KMS-11 (cell line): ENCODE results near the gene PIK3CD.

Experiments
- H2AFZ ChIP-seq: fragments of 200-600 bp; sonication (generic); 2 replicates; pipeline ENCODE4 v1.6.1; 2016; ENCODE audit warnings: antibody characterized with exemption, mixed run types, low read depth
- H3K27ac ChIP-seq: fragments of 200-600 bp; sonication (generic); 2 replicates; pipeline ENCODE4 v1.6.1; 2016; ENCODE audit warnings: mild to moderate bottlenecking, mixed run types
- H3K27me3 ChIP-seq: fragments of 200-600 bp; sonication (generic); 2 replicates; pipeline ENCODE4 v1.6.1; 2017; ENCODE audit warnings: mild to moderate bottlenecking, low read depth, mixed run types, moderate library complexity; ENCODE audit not compliant: insufficient read depth
- H3K36me3 ChIP-seq: fragments of 200-600 bp; sonication (generic); 2 replicates; pipeline ENCODE4 v1.6.1; 2017; ENCODE audit warnings: mild to moderate bottlenecking, mixed run types; ENCODE audit not compliant: insufficient read depth
- H3K4me1 ChIP-seq: fragments of 200-600 bp; sonication (generic); 2 replicates; pipeline ENCODE4 v1.6.1; 2016; ENCODE audit warnings: mild to moderate bottlenecking, low read depth, mixed run types; ENCODE audit not compliant: poor library complexity, severe bottlenecking
- H3K4me2 ChIP-seq: fragments of 200-600 bp; sonication (generic); 2 replicates; pipeline ENCODE4 v1.7.0; 2016; ENCODE audit warnings: mild to moderate bottlenecking, mixed run types
- H3K4me3 ChIP-seq: fragments of 200-600 bp; sonication (generic); IDR thresholded peaks from 2 replicates; pipeline ENCODE4 v1.6.1; 2017; ENCODE audit warnings: low read depth, low read length, mixed read lengths; ENCODE audit not compliant: insufficient read depth
- H3K79me2 ChIP-seq: fragments of 200-600 bp; sonication (generic); 2 replicates; pipeline ENCODE4 v1.6.1; 2016; ENCODE audit warnings: low read depth, mixed run types; ENCODE audit not compliant: insufficient read depth
- H3K9ac ChIP-seq: fragments of 200-600 bp; sonication (generic); 2 replicates; pipeline ENCODE4 v1.6.1; 2016; ENCODE audit warnings: mild to moderate bottlenecking, mixed run types
- H4K20me1 ChIP-seq: fragments of 200-600 bp; sonication (generic); 2 replicates; pipeline ENCODE4 v1.6.1; 2016; ENCODE audit warnings: mild to moderate bottlenecking, mixed run types; ENCODE audit not compliant: insufficient read depth
- TF ChIP-seq, protein P1 (sequence below): fragments of 200-600 bp; sonication (generic); conservative IDR thresholded peaks from 2 replicates; pipeline ENCODE4 v1.6.1; 2017; ENCODE audit warnings: low read depth, mild to moderate bottlenecking, antibody characterized with exemption, low read length, moderate library complexity, mixed read lengths

The PIK3CD gene

DNA sequence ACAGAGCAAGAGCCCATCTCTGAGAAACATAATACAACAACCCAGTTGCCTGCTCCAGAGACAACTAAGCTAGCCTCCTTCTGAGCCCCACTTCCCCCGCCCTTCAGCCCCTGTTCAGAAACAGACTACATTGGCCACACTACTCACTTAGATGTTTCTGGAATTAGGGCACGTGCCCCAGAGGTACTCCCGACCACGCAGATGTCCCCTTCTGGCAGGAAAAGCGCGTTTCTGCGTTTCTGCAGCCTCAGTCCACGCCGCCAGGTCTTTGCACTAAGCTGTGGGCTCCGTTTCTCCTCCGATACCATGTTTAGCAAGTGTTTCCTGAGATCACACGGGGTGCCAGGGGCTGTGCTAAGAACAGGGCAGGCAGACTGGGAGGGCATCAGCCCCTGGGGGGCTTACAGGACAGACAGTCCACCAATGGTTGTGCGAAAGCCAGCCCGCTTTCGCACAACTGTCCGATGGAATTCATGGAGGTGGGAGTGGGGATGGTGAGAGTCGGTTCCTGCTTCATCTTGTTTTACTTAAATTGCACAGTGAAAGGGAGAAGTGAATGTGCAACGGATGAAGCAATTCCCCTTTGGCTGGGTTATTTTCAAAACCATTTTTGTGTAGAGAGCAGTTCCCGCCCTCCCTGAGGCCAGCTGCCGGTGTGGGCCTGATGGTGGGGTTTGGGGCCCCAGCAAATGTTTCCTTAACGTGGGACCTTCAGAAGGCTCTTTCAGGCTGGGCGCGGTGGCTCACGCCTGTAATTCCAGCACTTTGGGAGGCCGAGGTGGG lies 2.7 kb downstream of the PIK3CD start:
- Histone ChIP-seq H3K36me3 (no peaks in the 10 kb centered on the region), H3K27ac (peak overlapping the region; percentile 78; the same call in 1 of the 2 replicates), H3K79me2 (no peaks in the 10 kb centered on the region), H3K4me1 (peaks cover 23% of the 10 kb centered on the region), H3K27me3 (peaks cover 31% of the 10 kb centered on the region; the same call in 1 of the 2 replicates), H4K20me1 (no peaks in the 10 kb centered on the region), H3K4me3 (no peak overlapping the region), H3K9ac (peak overlapping the region; percentile 48; the same call in 1 of the 2 replicates), H2AFZ (peak overlapping the region; percentile 62), H3K4me2 (peak overlapping the region; percentile 38; the same call in 1 of the 2 replicates)
- TF ChIP-seq, protein P1, sequence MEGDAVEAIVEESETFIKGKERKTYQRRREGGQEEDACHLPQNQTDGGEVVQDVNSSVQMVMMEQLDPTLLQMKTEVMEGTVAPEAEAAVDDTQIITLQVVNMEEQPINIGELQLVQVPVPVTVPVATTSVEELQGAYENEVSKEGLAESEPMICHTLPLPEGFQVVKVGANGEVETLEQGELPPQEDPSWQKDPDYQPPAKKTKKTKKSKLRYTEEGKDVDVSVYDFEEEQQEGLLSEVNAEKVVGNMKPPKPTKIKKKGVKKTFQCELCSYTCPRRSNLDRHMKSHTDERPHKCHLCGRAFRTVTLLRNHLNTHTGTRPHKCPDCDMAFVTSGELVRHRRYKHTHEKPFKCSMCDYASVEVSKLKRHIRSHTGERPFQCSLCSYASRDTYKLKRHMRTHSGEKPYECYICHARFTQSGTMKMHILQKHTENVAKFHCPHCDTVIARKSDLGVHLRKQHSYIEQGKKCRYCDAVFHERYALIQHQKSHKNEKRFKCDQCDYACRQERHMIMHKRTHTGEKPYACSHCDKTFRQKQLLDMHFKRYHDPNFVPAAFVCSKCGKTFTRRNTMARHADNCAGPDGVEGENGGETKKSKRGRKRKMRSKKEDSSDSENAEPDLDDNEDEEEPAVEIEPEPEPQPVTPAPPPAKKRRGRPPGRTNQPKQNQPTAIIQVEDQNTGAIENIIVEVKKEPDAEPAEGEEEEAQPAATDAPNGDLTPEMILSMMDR: no peak

DNA sequence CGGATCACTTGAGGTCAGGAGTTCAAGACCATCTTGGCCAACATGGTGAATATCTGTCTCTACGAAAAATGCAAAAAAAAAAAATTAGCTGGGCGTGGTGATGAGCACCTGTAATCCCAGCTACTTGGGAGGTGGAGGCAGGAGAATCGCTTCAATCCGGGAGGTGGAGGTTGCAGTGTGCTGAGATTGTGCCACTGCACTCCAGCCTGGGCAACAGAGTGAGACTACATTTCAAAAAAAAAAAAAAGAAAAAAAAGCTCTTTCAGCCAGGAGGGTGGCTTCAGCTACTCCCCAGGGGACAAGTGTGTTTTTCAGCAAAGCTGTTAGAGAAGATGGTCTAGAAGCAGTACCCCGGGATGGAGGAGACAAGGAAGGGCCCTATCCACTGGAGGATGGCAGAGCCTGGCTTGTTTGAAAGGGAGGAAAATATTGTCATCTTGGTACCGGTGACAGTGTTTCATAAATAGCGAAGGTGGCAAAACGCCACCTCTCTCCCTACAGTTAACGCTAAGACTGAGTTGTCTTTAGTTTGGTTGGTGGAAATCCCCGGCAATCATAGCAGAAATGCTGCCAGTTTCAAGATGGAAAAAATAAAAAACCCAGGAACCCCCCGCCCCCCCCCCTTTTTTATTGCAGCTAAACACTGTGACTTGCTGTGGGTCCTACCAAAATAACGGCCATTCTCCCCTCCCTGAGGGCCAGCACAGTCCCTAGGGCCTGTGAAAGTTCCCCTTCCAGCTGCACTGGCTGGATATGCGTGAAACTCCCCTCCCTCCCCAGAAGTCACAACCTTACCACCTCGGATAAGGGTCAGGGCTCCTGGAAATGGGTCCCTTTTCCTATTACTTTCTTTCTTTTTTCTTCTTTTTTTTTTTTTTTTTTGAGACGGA lies 3.5 kb downstream of the PIK3CD start:
- H3K4me1 ChIP-seq: peaks cover 23% of the 10 kb centered on the region
- TF ChIP-seq, protein P1: no peak
- peak overlapping the region; percentile 78 for H3K27ac ChIP-seq
- H3K9ac ChIP-seq: peak overlapping the region; percentile 48; the same call in 1 of the 2 replicates
- H4K20me1 ChIP-seq: no peaks in the 10 kb centered on the region
- H3K27me3 ChIP-seq: peaks cover 31% of the 10 kb centered on the region; the same call in 1 of the 2 replicates
- no peaks in the 10 kb centered on the region for H3K36me3 ChIP-seq
- no peaks in the 10 kb centered on the region for H3K79me2 ChIP-seq
- peak overlapping the region; percentile 38; the same call in 1 of the 2 replicates for H3K4me2 ChIP-seq
- no peak overlapping the region for H3K4me3 ChIP-seq
- peak overlapping the region; percentile 62 for H2AFZ ChIP-seq

- peaks cover 23% of the 10 kb centered on the region for H3K4me1 ChIP-seq
- no peak overlapping the region for H3K9ac ChIP-seq
- no peaks in the 10 kb centered on the region for H3K36me3 ChIP-seq
- no peaks in the 10 kb centered on the region for H3K79me2 ChIP-seq
- H3K27ac ChIP-seq: peak overlapping the region; percentile 78; the same call in 1 of the 2 replicates
- TF ChIP-seq, protein P1: no peak
- peak overlapping the region; percentile 38; the same call in 1 of the 2 replicates for H3K4me2 ChIP-seq
- peak overlapping the region; percentile 62; the same call in 1 of the 2 replicates for H2AFZ ChIP-seq
- H3K4me3 ChIP-seq: no peak overlapping the region
- H4K20me1 ChIP-seq: no peaks in the 10 kb centered on the region
- peaks cover 27% of the 10 kb centered on the region; the same call in 1 of the 2 replicates for H3K27me3 ChIP-seq
Measured at GRCh38 chr1:9655836-9656235, 4.3 kb downstream of the PIK3CD start.

GRCh38 chr1:9657521-9658032 lies 6.0 kb downstream of the PIK3CD start:
- Histone ChIP-seq H3K4me2 (no peak overlapping the region), H3K79me2 (no peaks in the 10 kb centered on the region), H3K27me3 (peaks cover 12% of the 10 kb centered on the region; the same call in 1 of the 2 replicates), H3K36me3 (no peaks in the 10 kb centered on the region), H4K20me1 (no peaks in the 10 kb centered on the region), H3K27ac (no peak overlapping the region), H3K4me1 (peaks cover 23% of the 10 kb centered on the region), H3K9ac (no peak overlapping the region), H3K4me3 (no peak overlapping the region), H2AFZ (no peak overlapping the region)
- TF ChIP-seq, protein P1: no peak
